Measurements from ENCODE around the gene FTL.

DNA sequence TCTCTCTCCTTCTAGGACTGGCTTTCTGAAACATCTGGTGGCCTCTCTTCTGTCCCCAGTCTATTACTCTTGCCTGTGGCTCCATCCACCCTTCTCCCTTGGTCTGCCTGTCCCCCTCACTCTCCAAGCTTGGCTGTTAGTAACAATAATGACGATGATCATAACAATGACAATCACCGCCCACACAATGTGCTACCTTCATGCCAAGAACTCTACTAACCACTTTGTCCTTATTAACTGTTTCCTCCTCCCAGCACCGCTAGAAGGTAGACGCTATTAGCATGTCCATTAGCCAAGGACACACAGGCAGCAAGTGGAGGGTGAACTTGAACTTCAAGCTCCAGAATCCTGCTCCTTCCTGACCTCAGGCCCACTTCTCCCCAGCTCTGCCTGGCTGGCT lies 25.3 kb downstream of the FTL start:
- no peak for TF ChIP-seq EP300 (IDR thresholded peaks at IDR 0.05)
- no peak for TF ChIP-seq POLR2A (IDR thresholded peaks at IDR 0.05)

Measured in tibial nerve (tissue), 3 donors.